H9 (cell line): ENCODE results near the gene DHCR24. TPM values are rescaled to one million over a fixed set of nuclear protein-coding genes. Genes with fewer than 3 reads are reported as not detected.

ENCODE experiments used
- DNase-seq: peaks from one replicate; pipeline ENCODE4 v3.0.0-alpha.2; 2017
- H2AFZ ChIP-seq: one replicate; pipeline ENCODE4 v1.6.1; 2013; ENCODE audit warnings: mild to moderate bottlenecking, low read length, control low read depth, moderate library complexity
- H2AK5ac ChIP-seq: 2 replicates; pipeline ENCODE4 v1.6.1; 2013; ENCODE audit warnings: low read length, control low read depth, mixed read lengths; ENCODE audit not compliant: insufficient read length
- H2BK120ac ChIP-seq: one replicate; pipeline ENCODE4 v1.6.1; 2013; ENCODE audit warnings: low read depth, mild to moderate bottlenecking, low read length, control low read depth, inconsistent platforms; ENCODE audit not compliant: poor library complexity, severe bottlenecking
- H2BK12ac ChIP-seq: 2 replicates; pipeline ENCODE4 v1.6.1; 2013; ENCODE audit warnings: low read length, control low read depth, mixed read lengths, low read depth; ENCODE audit not compliant: insufficient read length
- H2BK15ac ChIP-seq: 2 replicates; pipeline ENCODE4 v1.6.1; 2013; ENCODE audit warnings: low read depth, low read length, control low read depth
- H2BK20ac ChIP-seq: one replicate; pipeline ENCODE4 v1.6.1; 2013; ENCODE audit warnings: low read depth, mild to moderate bottlenecking, low read length, control low read depth, inconsistent platforms; ENCODE audit not compliant: poor library complexity, severe bottlenecking
- H2BK5ac ChIP-seq: 2 replicates; pipeline ENCODE4 v1.6.1; 2013; ENCODE audit warnings: low read length, control low read depth, mixed read lengths; ENCODE audit not compliant: insufficient read length
- H3K14ac ChIP-seq: 2 replicates; pipeline ENCODE4 v1.6.1; 2013; ENCODE audit warnings: low read length, control low read depth; ENCODE audit not compliant: insufficient read depth
- H3K18ac ChIP-seq: 2 replicates; pipeline ENCODE4 v1.6.1; 2013; ENCODE audit warnings: low read depth, mild to moderate bottlenecking, mixed read lengths, low read length, control low read depth; ENCODE audit not compliant: insufficient read length
- H3K23ac ChIP-seq: 2 replicates; pipeline ENCODE4 v1.6.1; 2013; ENCODE audit warnings: low read length, control low read depth, mixed read lengths, low read depth; ENCODE audit not compliant: insufficient read length
- H3K23me2 ChIP-seq: 2 replicates; pipeline ENCODE4 v1.6.1; 2013; ENCODE audit warnings: low read depth, mild to moderate bottlenecking, mixed read lengths, low read length, control low read depth; ENCODE audit not compliant: insufficient read length, poor library complexity, severe bottlenecking
- H3K27ac ChIP-seq: 2 replicates; pipeline ENCODE4 v1.5.1; 2013; ENCODE audit warnings: low read length, control low read depth, mixed read lengths, low read depth; ENCODE audit not compliant: insufficient read length
- H3K27me3 ChIP-seq: 2 replicates; pipeline ENCODE4 v1.6.1; 2013; ENCODE audit warnings: low read length, control low read depth, inconsistent platforms; ENCODE audit not compliant: insufficient read depth
- H3K4ac ChIP-seq: 2 replicates; pipeline ENCODE4 v1.6.1; 2013; ENCODE audit warnings: low read depth, mild to moderate bottlenecking, control low read depth, inconsistent platforms, low read length, moderate library complexity
- H3K4me1 ChIP-seq: 2 replicates; pipeline ENCODE4 v1.6.1; 2013; ENCODE audit warnings: low read length, control low read depth, inconsistent platforms; ENCODE audit not compliant: insufficient read depth
- H3K4me2 ChIP-seq: 2 replicates; pipeline ENCODE4 v1.6.1; 2013; ENCODE audit warnings: low read length, control low read depth, mixed read lengths; ENCODE audit not compliant: insufficient read length, insufficient read depth
- H3K56ac ChIP-seq: 2 replicates; pipeline ENCODE4 v1.6.1; 2013; ENCODE audit warnings: low read depth, mild to moderate bottlenecking, mixed read lengths, low read length, control low read depth; ENCODE audit not compliant: insufficient read length
- H3K79me1 ChIP-seq: 2 replicates; pipeline ENCODE4 v1.6.1; 2013; ENCODE audit warnings: low read depth, mild to moderate bottlenecking, moderate library complexity, low read length, control low read depth, inconsistent platforms; ENCODE audit not compliant: insufficient read depth, poor library complexity, severe bottlenecking
- H3K79me2 ChIP-seq: 2 replicates; pipeline ENCODE4 v1.6.1; 2013; ENCODE audit warnings: low read length, control low read depth, inconsistent platforms; ENCODE audit not compliant: insufficient read depth
- H3K9ac ChIP-seq: 2 replicates; pipeline ENCODE4 v1.6.1; 2013; ENCODE audit warnings: low read length, control low read depth, mixed read lengths; ENCODE audit not compliant: insufficient read length; ENCODE audit errors: extremely low read depth
- H3K9me3 ChIP-seq: one replicate; pipeline ENCODE4 v1.6.1; 2013; ENCODE audit warnings: low read depth, low read length, inconsistent platforms; ENCODE audit not compliant: control insufficient read depth
- H3T11ph ChIP-seq: one replicate; pipeline ENCODE4 v1.6.1; 2013; ENCODE audit warnings: mild to moderate bottlenecking, low read length, control low read depth, inconsistent platforms
- H4K20me1 ChIP-seq: one replicate; pipeline ENCODE4 v1.6.1; 2013; ENCODE audit not compliant: control insufficient read depth, insufficient read length, insufficient read depth
- H4K5ac ChIP-seq: 2 replicates; pipeline ENCODE4 v1.6.1; 2013; ENCODE audit warnings: low read depth, mild to moderate bottlenecking, mixed read lengths, low read length, control low read depth; ENCODE audit not compliant: insufficient read length
- H4K8ac ChIP-seq: replicated peaks from 2 replicates; pipeline ENCODE4 v1.6.1; 2013; ENCODE audit warnings: low read length, control low read depth, mixed read lengths, low read depth; ENCODE audit not compliant: insufficient read length
- H4K91ac ChIP-seq: 2 replicates; pipeline ENCODE4 v1.6.1; 2013; ENCODE audit warnings: low read depth, mild to moderate bottlenecking, moderate library complexity, mixed read lengths, low read length, control low read depth; ENCODE audit not compliant: insufficient read length
- H3K27ac Mint-ChIP-seq, 3 experiments: 2 replicates in 2 of 3; 3 replicates in 1 of 3; pipeline ENCODE4 v1.8.0; 2020 to 2021; ENCODE audit warnings: mixed read lengths in 3 of 3, mild to moderate bottlenecking in 1 of 3, moderate library complexity in 1 of 3
- H3K27me3 Mint-ChIP-seq: 2 replicates; pipeline ENCODE4 v1.8.0; 2021; ENCODE audit warnings: low read depth, mild to moderate bottlenecking, moderate library complexity, mixed read lengths
- H3K36me3 Mint-ChIP-seq, 3 experiments: 2 replicates in 2 of 3; 3 replicates in 1 of 3; pipeline ENCODE4 v1.8.0; 2020 to 2021; ENCODE audit warnings: low read depth in 3 of 3, mixed read lengths in 3 of 3; ENCODE audit not compliant: insufficient read depth in 1 of 3
- H3K4me1 Mint-ChIP-seq, 2 experiments: 2 replicates each; pipeline ENCODE4 v1.8.0; 2020; ENCODE audit warnings: mixed read lengths in 2 of 2
- H3K4me3 Mint-ChIP-seq, 2 experiments: 2 replicates in 1 of 2; 3 replicates in 1 of 2; pipeline ENCODE4 v1.8.0; 2020 to 2021; ENCODE audit warnings: mild to moderate bottlenecking in 2 of 2, mixed read lengths in 2 of 2, moderate library complexity in 1 of 2
- H3K9me3 Mint-ChIP-seq, 2 experiments: 2 replicates in 1 of 2; 3 replicates in 1 of 2; pipeline ENCODE4 v1.8.0; 2020; ENCODE audit warnings: mild to moderate bottlenecking in 2 of 2, mixed read lengths in 2 of 2, moderate library complexity in 1 of 2
- WGBS: extraction: QIAGEN DNeasy Blood & Tissue Kit; methylation state at CpG from one replicate; pipeline ENCODE4 v1.1.7; 2013; ENCODE audit warnings: missing lambda C conversion rate, low lambda C conversion rate, mixed read lengths; ENCODE audit not compliant: insufficient read length; ENCODE audit errors: extremely low coverage; 5-methylcytosine and 5-hydroxymethylcytosine counted together
- total RNA-seq: library from RNA; stranded (reverse); gene quantifications from 2 replicates; pipeline ENCODE4 v1.2.1, GENCODE V29; 2021
- TF ChIP-seq, protein P1 (sequence below): fragments of 200-600 bp; sonication (generic); conservative IDR thresholded peaks from 3 replicates; pipeline ENCODE4 v1.8.0; 2021; ENCODE audit warnings: antibody characterized with exemption, mild to moderate bottlenecking

Gene DHCR24
- total RNA-seq, 1 experiment from 2014 or later, result 318 TPM

DNA sequence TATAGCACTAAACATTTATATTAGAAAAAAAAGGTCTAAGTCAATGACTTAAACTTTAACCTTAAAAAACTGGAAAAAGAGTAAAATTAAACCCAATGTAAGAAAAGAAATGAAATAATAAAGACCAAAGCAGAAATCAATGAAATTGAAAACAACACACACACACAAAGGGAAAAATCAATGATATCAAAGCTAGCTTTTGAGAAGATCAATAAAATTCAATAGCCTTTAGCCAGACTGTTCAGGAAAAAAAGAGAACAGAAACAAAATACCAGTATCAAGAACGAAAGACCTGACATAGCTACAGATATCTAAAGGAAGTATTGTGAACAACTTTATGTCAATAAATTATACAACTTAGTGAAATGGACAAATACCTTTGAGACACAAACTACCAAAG, 7.1 kb downstream of the DHCR24 start:
- Histone ChIP-seq H2BK120ac (no peak overlapping the region), H3K27me3 (no peaks in the 10 kb centered on the region), H3K23me2 (no peaks in the 10 kb centered on the region), H2BK12ac (no peak overlapping the region), H3K56ac (no peak overlapping the region), H3K79me2 (peaks cover 42% of the 10 kb centered on the region), H3T11ph (no peak overlapping the region), H3K9ac (no peak overlapping the region), H2BK15ac (no peak overlapping the region), H3K27ac (no peak overlapping the region), H3K18ac (no peak overlapping the region), H2AFZ (no peak overlapping the region), H2BK20ac (no peak overlapping the region), H2AK5ac (no peak overlapping the region), H3K4me2 (no peak overlapping the region), H4K20me1 (no peaks in the 10 kb centered on the region), H4K5ac (no peak overlapping the region), H3K4me1 (peaks cover 10% of the 10 kb centered on the region), H4K91ac (no peak overlapping the region), H2BK5ac (no peak overlapping the region), H4K8ac (no peak overlapping the region), H3K79me1 (peaks cover 13% of the 10 kb centered on the region), H3K23ac (no peak overlapping the region), H3K4ac (no peak overlapping the region), H3K9me3 (no peaks in the 10 kb centered on the region), H3K14ac (no peak overlapping the region)
- Mint-ChIP-seq H3K9me3 (no peaks in the 10 kb centered on the region; a peak in 1 of 5 replicates), H3K27ac (peak overlapping the region in 1 of 3 experiments; percentile 50; a peak in 2 of 7 replicates), H3K4me1 (peaks cover 32 to 36% of the 10 kb centered on the region in 2 experiments), H3K36me3 (peaks cover 74 to 93% (median 92%) of the 10 kb centered on the region in 3 experiments), H3K4me3 (no peak overlapping the region), H3K27me3 (no peaks in the 10 kb centered on the region)
- DNase-seq, result no peak
- no CpG with 5 or more reads among the region's 1 CpG for WGBS
- TF ChIP-seq, protein P1, sequence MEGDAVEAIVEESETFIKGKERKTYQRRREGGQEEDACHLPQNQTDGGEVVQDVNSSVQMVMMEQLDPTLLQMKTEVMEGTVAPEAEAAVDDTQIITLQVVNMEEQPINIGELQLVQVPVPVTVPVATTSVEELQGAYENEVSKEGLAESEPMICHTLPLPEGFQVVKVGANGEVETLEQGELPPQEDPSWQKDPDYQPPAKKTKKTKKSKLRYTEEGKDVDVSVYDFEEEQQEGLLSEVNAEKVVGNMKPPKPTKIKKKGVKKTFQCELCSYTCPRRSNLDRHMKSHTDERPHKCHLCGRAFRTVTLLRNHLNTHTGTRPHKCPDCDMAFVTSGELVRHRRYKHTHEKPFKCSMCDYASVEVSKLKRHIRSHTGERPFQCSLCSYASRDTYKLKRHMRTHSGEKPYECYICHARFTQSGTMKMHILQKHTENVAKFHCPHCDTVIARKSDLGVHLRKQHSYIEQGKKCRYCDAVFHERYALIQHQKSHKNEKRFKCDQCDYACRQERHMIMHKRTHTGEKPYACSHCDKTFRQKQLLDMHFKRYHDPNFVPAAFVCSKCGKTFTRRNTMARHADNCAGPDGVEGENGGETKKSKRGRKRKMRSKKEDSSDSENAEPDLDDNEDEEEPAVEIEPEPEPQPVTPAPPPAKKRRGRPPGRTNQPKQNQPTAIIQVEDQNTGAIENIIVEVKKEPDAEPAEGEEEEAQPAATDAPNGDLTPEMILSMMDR, result no peak
